ENCODE measurements around the gene TSPO2.

GRCh38 chr6:41039060-41039998 lies 2.9 kb upstream of the TSPO2 start, which contains the start of gene UNC5CL:
- no peak for TF ChIP-seq EZH2 (IDR thresholded peaks at IDR 0.05; ENCODE audit: low read depth)
- TF ChIP-seq CTCF (conservative IDR thresholded peaks at IDR 0.05): peak; percentile 80

All from PC-9 (cell line).